Measurements from ENCODE around the gene SEMA3E.

- TF ChIP-seq ZBTB11 (tag by site-specific recombination; conservative IDR thresholded peaks at IDR 0.05; ENCODE audit: low read depth), result no peak
- TF ChIP-seq CTCF (tag by site-specific recombination; IDR thresholded peaks at IDR 0.05), result no peak
- TF ChIP-seq ZNF24 (tag by site-specific recombination; IDR thresholded peaks at IDR 0.05), result no peak
- no peak for TF ChIP-seq ZNF76 (tag by site-specific recombination; IDR thresholded peaks at IDR 0.05; ENCODE audit: borderline replicate concordance, low read depth)
- no peak for TF ChIP-seq SETDB1 (IDR thresholded peaks at IDR 0.05; ENCODE audit: insufficient read length, low read length)
- no peak for TF ChIP-seq ZNF239 (tag by site-specific recombination; IDR thresholded peaks at IDR 0.05)
- TF ChIP-seq KLF16 (tag by site-specific recombination; IDR thresholded peaks at IDR 0.05), result no peak
- TF ChIP-seq ZNF2 (tag by site-specific recombination; IDR thresholded peaks at IDR 0.05), result no peak
- TF ChIP-seq ZNF391 (tag by site-specific recombination; IDR thresholded peaks at IDR 0.05; ENCODE audit: borderline replicate concordance, low read depth), result no peak
- no peak for TF ChIP-seq ZNF658 (tag by site-specific recombination; IDR thresholded peaks at IDR 0.05)
Observed at GRCh38 chr7:83366629-83367028, 282.3 kb downstream of the SEMA3E start.
